ENCODE results near the gene CSNK2A1.

Gene CSNK2A1

GRCh38 chr20:445514-446336, 97.9 kb downstream of the CSNK2A1 start:
- no peak for DNase-seq

- no peak for DNase-seq
Measured at GRCh38 chr20:444862-445426, 98.6 kb downstream of the CSNK2A1 start.

- DNase-seq: no peak
Measured at GRCh38 chr20:444117-444516, 99.5 kb downstream of the CSNK2A1 start.

- DNase-seq: no peak
Measured at GRCh38 chr20:443223-443775, 100.3 kb downstream of the CSNK2A1 start.

- DNase-seq: no peak
Measured at GRCh38 chr20:440636-441035, 103.0 kb downstream of the CSNK2A1 start.

- DNase-seq: no peak
Measured at GRCh38 chr20:440148-440547, 103.4 kb downstream of the CSNK2A1 start.

- no peak for DNase-seq
Measured at GRCh38 chr20:438571-439469, 104.8 kb downstream of the CSNK2A1 start.

- no peak for DNase-seq
Measured at GRCh38 chr20:437787-438486, 105.7 kb downstream of the CSNK2A1 start.

GRCh38 chr20:436476-436875, 107.1 kb downstream of the CSNK2A1 start:
- DNase-seq: no peak

GRCh38 chr20:435558-435957, 108.0 kb downstream of the CSNK2A1 start:
- no peak for DNase-seq

- DNase-seq: no peak
Measured at GRCh38 chr20:434661-435419, 108.8 kb downstream of the CSNK2A1 start.

- DNase-seq: no peak
Measured at GRCh38 chr20:434221-434620, 109.4 kb downstream of the CSNK2A1 start.

GRCh38 chr20:433300-433975, 110.2 kb downstream of the CSNK2A1 start:
- no peak for DNase-seq

GRCh38 chr20:432677-433299, 110.8 kb downstream of the CSNK2A1 start:
- no peak for DNase-seq

- DNase-seq: no peak
Measured at GRCh38 chr20:432208-432607, 111.4 kb downstream of the CSNK2A1 start.

- no peak for DNase-seq
Measured at GRCh38 chr20:431012-431904, 112.3 kb downstream of the CSNK2A1 start.

- no peak for DNase-seq
Measured at GRCh38 chr20:430091-430999, 113.2 kb downstream of the CSNK2A1 start.

- no peak for DNase-seq
Measured at GRCh38 chr20:428658-429200, 114.9 kb downstream of the CSNK2A1 start.

Measured in cortex of kidney (tissue), 1 donor.